GM23338 (cell line): ENCODE data around the gene ADAMTS10. TPM values are rescaled to one million over a fixed set of nuclear protein-coding genes. Genes with fewer than 3 reads are reported as not detected.

Experiments used
- ATAC-seq: fragments of 200-7000 bp; cut with Tn5 transposase; 3 replicates; pipeline ENCODE4 v1.9.1; 2020
- DNase-seq: peaks from one replicate; pipeline ENCODE4 v3.0.0-alpha.2; 2015; ENCODE audit warnings: low spot score
- H2AFZ ChIP-seq: fragments of 200-600 bp; sonication (generic); 2 replicates; pipeline ENCODE4 v1.8.0; 2016; ENCODE audit warnings: antibody characterized with exemption, mild to moderate bottlenecking, moderate library complexity
- H3F3A ChIP-seq: fragments of 200-600 bp; sonication (generic); replicated peaks from 2 replicates; pipeline ENCODE4 v1.8.0; 2017; ENCODE audit warnings: antibody characterized with exemption, mixed run types, low read depth
- H3K27ac ChIP-seq: fragments of 200-600 bp; sonication (generic); 2 replicates; pipeline ENCODE4 v1.6.1; 2016; ENCODE audit warnings: low read depth
- H3K27me3 ChIP-seq: fragments of 200-600 bp; sonication (generic); 2 replicates; pipeline ENCODE4 v1.8.0; 2016; ENCODE audit warnings: mild to moderate bottlenecking, mixed run types, moderate library complexity; ENCODE audit not compliant: insufficient read depth
- H3K36me3 ChIP-seq: fragments of 200-600 bp; sonication (generic); 2 replicates; pipeline ENCODE4 v1.8.0; 2016; ENCODE audit warnings: mild to moderate bottlenecking; ENCODE audit not compliant: insufficient read depth
- H3K4me1 ChIP-seq: fragments of 200-600 bp; sonication (generic); 2 replicates; pipeline ENCODE4 v1.8.0; 2016; ENCODE audit warnings: mild to moderate bottlenecking, moderate library complexity; ENCODE audit not compliant: insufficient read depth
- H3K4me2 ChIP-seq: fragments of 200-600 bp; sonication (generic); 2 replicates; pipeline ENCODE4 v1.7.1; 2017; ENCODE audit warnings: mixed run types
- H3K4me3 ChIP-seq: fragments of 200-600 bp; sonication (generic); 2 replicates; pipeline ENCODE4 v1.6.1; 2016; ENCODE audit warnings: mixed run types
- H3K79me2 ChIP-seq: fragments of 200-600 bp; sonication (generic); replicated peaks from 2 replicates; pipeline ENCODE4 v1.8.0; 2017; ENCODE audit warnings: mild to moderate bottlenecking; ENCODE audit not compliant: insufficient read depth
- H3K9me2 ChIP-seq: fragments of 200-600 bp; sonication (generic); 2 replicates; pipeline ENCODE4 v1.8.0; 2017; ENCODE audit not compliant: insufficient read depth
- H4K20me1 ChIP-seq: fragments of 200-600 bp; sonication (generic); replicated peaks from 2 replicates; pipeline ENCODE4 v1.8.0; 2017; ENCODE audit warnings: mild to moderate bottlenecking; ENCODE audit not compliant: insufficient read depth
- H3K27ac Mint-ChIP-seq: 2 replicates; pipeline ENCODE4 v1.8.0; 2020; ENCODE audit warnings: inconsistent platforms, mild to moderate bottlenecking, moderate library complexity, mixed read lengths
- H3K27me3 Mint-ChIP-seq: 3 replicates; pipeline ENCODE4 v1.8.0; 2022; ENCODE audit warnings: low read depth, mild to moderate bottlenecking, moderate library complexity, mixed read lengths, inconsistent platforms; ENCODE audit not compliant: insufficient read depth, poor library complexity
- H3K36me3 Mint-ChIP-seq: 3 replicates; pipeline ENCODE4 v1.8.0; 2021; ENCODE audit warnings: low read depth, mild to moderate bottlenecking, inconsistent platforms, moderate library complexity, mixed read lengths
- H3K4me1 Mint-ChIP-seq: 3 replicates; pipeline ENCODE4 v1.8.0; 2020; ENCODE audit warnings: mild to moderate bottlenecking, inconsistent platforms, mixed read lengths
- H3K4me3 Mint-ChIP-seq: 3 replicates; pipeline ENCODE4 v1.8.0; 2021; ENCODE audit warnings: moderate library complexity, mild to moderate bottlenecking, inconsistent platforms, mixed read lengths
- H3K9me3 Mint-ChIP-seq: 3 replicates; pipeline ENCODE4 v1.8.0; 2020; ENCODE audit warnings: moderate library complexity, mild to moderate bottlenecking, inconsistent platforms, mixed read lengths
- CREB1 ChIP-seq: fragments of 250-450 bp; sonication (Bioruptor Pico); IDR thresholded peaks from 2 replicates; pipeline ENCODE4 v1.5.0; 2020; ENCODE audit warnings: low read depth, mild to moderate bottlenecking, moderate library complexity
- CTCF ChIP-seq, 2 experiments: fragments of 200-600 bp in 1 of 2; sonication (generic) in 1 of 2; conservative IDR thresholded peaks; 2 replicates each; pipeline versions ENCODE4 v1.5.1 to v1.6.1; 2016 to 2017; ENCODE audit warnings: antibody characterized with exemption in 2 of 2, low read depth in 2 of 2, mild to moderate bottlenecking in 2 of 2, moderate library complexity in 1 of 2
- EZH2 ChIP-seq: fragments of 200-600 bp; sonication (generic); IDR thresholded peaks from one replicate; pipeline ENCODE4 v1.8.0; 2017; ENCODE audit warnings: antibody characterized with exemption, mild to moderate bottlenecking, low read depth; ENCODE audit not compliant: unreplicated experiment
- JUNB ChIP-seq: IDR thresholded peaks from one replicate; pipeline ENCODE4 v1.6.1; 2016; ENCODE audit warnings: antibody characterized with exemption; ENCODE audit not compliant: unreplicated experiment
- NANOG ChIP-seq: IDR thresholded peaks from 2 replicates; pipeline ENCODE4 v1.6.1; 2016; ENCODE audit warnings: antibody characterized with exemption, borderline replicate concordance
- POLR2AphosphoS5 ChIP-seq: IDR thresholded peaks from 2 replicates; pipeline ENCODE4 v1.6.1; 2016; ENCODE audit warnings: antibody characterized with exemption, low read depth
- STAT1 ChIP-seq: IDR thresholded peaks from one replicate; pipeline ENCODE4 v1.6.1; 2016; ENCODE audit warnings: antibody characterized with exemption; ENCODE audit not compliant: unreplicated experiment
- ZNF331 ChIP-seq: fragments of 250-450 bp; sonication (Bioruptor Pico); IDR thresholded peaks from 2 replicates; pipeline ENCODE4 v1.5.0; 2020; ENCODE audit warnings: low read depth, mild to moderate bottlenecking, moderate library complexity
- ZNF462 ChIP-seq: fragments of 250-450 bp; sonication (Bioruptor Pico); IDR thresholded peaks from 2 replicates; pipeline ENCODE4 v1.5.0; 2020; ENCODE audit warnings: mild to moderate bottlenecking, moderate library complexity
- polyA plus RNA-seq: library from polyadenylated mRNA; unstranded; fragments of >200 nt; fragmentation: Nextera tagmentation; extraction: Ambion mirVana; gene quantifications from 2 replicates; pipeline ENCODE4 v1.2.1, GENCODE V29; 2016
- total RNA-seq: library from RNA; depleted of rRNA; stranded (reverse); fragments of >200 nt; shearing (Covaris generic); gene quantifications from 2 replicates; pipeline ENCODE4 v1.2.3, GENCODE V29; 2014

The ADAMTS10 gene
- total and polyA plus RNA-seq, 2 experiments from 2014 or later, result 5.0 to 25.9 TPM

GRCh38 chr19:8593931-8594330, 16.6 kb downstream of the ADAMTS10 start:
- H3K79me2 ChIP-seq, result no peaks in the 10 kb centered on the region
- no peak for DNase-seq
- Mint-ChIP-seq H3K27me3 (peaks cover 31% of the 10 kb centered on the region), H3K9me3 (peaks cover 16% of the 10 kb centered on the region), H3K36me3 (peaks cover 55% of the 10 kb centered on the region), H3K4me1 (peaks cover 11% of the 10 kb centered on the region), H3K27ac (no peak overlapping the region), H3K4me3 (peak overlapping the region; percentile 39; the same call in 1 of the 3 replicates)
- H3K4me2 ChIP-seq, result no peak overlapping the region
- no peak for ATAC-seq
- peak; percentile 59 to 65 for TF ChIP-seq CTCF (conservative IDR thresholded peaks at IDR 0.05; ENCODE audit: low read depth in 2 of 2)
- TF ChIP-seq CREB1 (CRISPR knock-in tag), result no peak
- H3K27me3 ChIP-seq, result peaks cover 19% of the 10 kb centered on the region
- H4K20me1 ChIP-seq, result no peaks in the 10 kb centered on the region
- peaks cover 16% of the 10 kb centered on the region for H3K4me1 ChIP-seq
- no peak overlapping the region for H3K27ac ChIP-seq
- no peak overlapping the region for H3K4me3 ChIP-seq
- H3K9me2 ChIP-seq, result no peaks in the 10 kb centered on the region
- peaks cover 12% of the 10 kb centered on the region; the same call in 1 of the 2 replicates for H3F3A ChIP-seq
- H3K36me3 ChIP-seq, result no peaks in the 10 kb centered on the region; the same call in 1 of the 2 replicates
- H2AFZ ChIP-seq, result no peak overlapping the region

GRCh38 chr19:8592231-8593009, 18.1 kb downstream of the ADAMTS10 start:
- 0 out of 2 replicates have a peak, but pooled peaks have one; percentile 19 for TF ChIP-seq NANOG
- peak; percentile 35 for TF ChIP-seq STAT1
- TF ChIP-seq EZH2, result no peak
- no peak for TF ChIP-seq CTCF (conservative IDR thresholded peaks at IDR 0.05; ENCODE audit: low read depth in 2 of 2)
- TF ChIP-seq JUNB, result no peak
- TF ChIP-seq ZNF331 (CRISPR knock-in tag), result no peak
- TF ChIP-seq CREB1 (CRISPR knock-in tag), result peak; percentile 39; the same call in 1 of the 2 replicates
- TF ChIP-seq ZNF462 (CRISPR knock-in tag), result no peak
- TF ChIP-seq POLR2AphosphoS5, result peak; percentile 93
- peaks cover 33% of the 10 kb centered on the region for H3K27me3 Mint-ChIP-seq
- 0 out of 2 replicates have a peak overlapping the region, but pooled peaks have one; percentile 41 for H3K27ac ChIP-seq
- peaks cover 19% of the 10 kb centered on the region for H3K27me3 ChIP-seq
- ATAC-seq (peak; percentile 95), DNase-seq (peak; percentile 100)
- H3K27ac Mint-ChIP-seq, result peak overlapping the region; percentile 85; the same call in 1 of the 2 replicates
- H3K79me2 ChIP-seq, result no peaks in the 10 kb centered on the region
- H3K4me3 ChIP-seq, result peak overlapping the region; percentile 55
- H3K9me2 ChIP-seq, result no peaks in the 10 kb centered on the region
- 0 out of 2 replicates have a peak, but pooled peaks cover 3% of the 10 kb centered on the region for H4K20me1 ChIP-seq
- H3K4me2 ChIP-seq, result peak overlapping the region; percentile 78
- H2AFZ ChIP-seq, result no peak overlapping the region
- peaks cover 16% of the 10 kb centered on the region for H3K9me3 Mint-ChIP-seq
- H3F3A ChIP-seq, result peaks cover 10% of the 10 kb centered on the region; the same call in 1 of the 2 replicates
- peaks cover 44% of the 10 kb centered on the region for H3K36me3 Mint-ChIP-seq
- peaks cover 11% of the 10 kb centered on the region for H3K4me1 Mint-ChIP-seq
- no peaks in the 10 kb centered on the region; the same call in 1 of the 2 replicates for H3K36me3 ChIP-seq
- H3K4me3 Mint-ChIP-seq, result peak overlapping the region; percentile 77
- peaks cover 16% of the 10 kb centered on the region for H3K4me1 ChIP-seq
